OCI-LY1 (cell line): Measurements from ENCODE around the gene EXOSC3.
"Not testable (repeated sequence)": the region's sequence is repeated elsewhere in the genome, so short reads cannot be mapped to it uniquely, and the experiment has no call there.

ENCODE experiments used
- H2AFZ ChIP-seq: fragments of 200-600 bp; sonication (generic), shearing (Covaris generic); 2 replicates; pipeline ENCODE4 v1.6.0; 2014; ENCODE audit warnings: antibody characterized with exemption, mild to moderate bottlenecking, low read length
- H3F3A ChIP-seq: fragments of 200-600 bp; sonication (generic), shearing (Covaris generic); 2 replicates; pipeline ENCODE4 v1.6.0; 2014; ENCODE audit warnings: mild to moderate bottlenecking, antibody characterized with exemption, low read length, moderate library complexity; ENCODE audit not compliant: insufficient read depth
- H3K27ac ChIP-seq: fragments of 200-600 bp; sonication (generic); 2 replicates; pipeline ENCODE4 v1.5.1; 2014; ENCODE audit warnings: low read length, mixed run types, mild to moderate bottlenecking, low read depth; ENCODE audit not compliant: poor library complexity, severe bottlenecking
- H3K27me3 ChIP-seq: fragments of 200-600 bp; sonication (generic); 2 replicates; pipeline ENCODE4 v1.6.0; 2014; ENCODE audit warnings: antibody characterized with exemption, mild to moderate bottlenecking, low read length, moderate library complexity; ENCODE audit not compliant: insufficient read depth
- H3K36me3 ChIP-seq: fragments of 200-600 bp; sonication (generic); 2 replicates; pipeline ENCODE4 v1.6.1; 2014; ENCODE audit warnings: mild to moderate bottlenecking, antibody characterized with exemption, low read length, moderate library complexity, mixed read lengths; ENCODE audit not compliant: insufficient read depth
- H3K4me1 ChIP-seq: fragments of 200-600 bp; sonication (generic); 2 replicates; pipeline ENCODE4 v1.5.1; 2014; ENCODE audit warnings: mild to moderate bottlenecking, low read length, moderate library complexity; ENCODE audit not compliant: insufficient read depth, severe bottlenecking
- H3K4me2 ChIP-seq: fragments of 200-600 bp; sonication (generic), shearing (Covaris generic); 2 replicates; pipeline ENCODE4 v1.6.1; 2014; ENCODE audit warnings: low read length
- H3K4me3 ChIP-seq: fragments of 200-600 bp; sonication (generic); 2 replicates; pipeline ENCODE4 v1.5.1; 2014; ENCODE audit warnings: low read length, low read depth, mild to moderate bottlenecking, mixed read lengths; ENCODE audit not compliant: poor library complexity, severe bottlenecking
- H3K79me2 ChIP-seq: fragments of 200-600 bp; shearing (Covaris generic); 2 replicates; pipeline ENCODE4 v1.6.1; 2016; ENCODE audit warnings: mixed run types, low read length, mixed read lengths; ENCODE audit not compliant: insufficient read depth
- H3K9ac ChIP-seq: fragments of 200-600 bp; sonication (generic), shearing (Covaris generic); 2 replicates; pipeline ENCODE4 v1.6.1; 2014; ENCODE audit warnings: mild to moderate bottlenecking, low read length, mixed read lengths
- H3K9me2 ChIP-seq: fragments of 200-600 bp; sonication (generic), shearing (Covaris generic); 2 replicates; pipeline ENCODE4 v1.6.1; 2014; ENCODE audit warnings: low read depth, mild to moderate bottlenecking, low read length, mixed read lengths
- H3K9me3 ChIP-seq: fragments of 200-600 bp; shearing (Covaris generic); 2 replicates; pipeline ENCODE4 v1.6.1; 2014; ENCODE audit warnings: low read length, mixed read lengths
- H4K20me1 ChIP-seq: fragments of 200-600 bp; sonication (generic), shearing (Covaris generic); 2 replicates; pipeline ENCODE4 v1.6.0; 2016; ENCODE audit warnings: mild to moderate bottlenecking, low read length; ENCODE audit not compliant: insufficient read depth
- CTCF ChIP-seq: fragments of 200-600 bp; sonication (generic), shearing (Covaris generic); IDR thresholded peaks from 2 replicates; pipeline ENCODE4 v1.5.1; 2017; ENCODE audit warnings: mild to moderate bottlenecking, antibody characterized with exemption, low read length, moderate library complexity, mixed read lengths
- EZH2 ChIP-seq: fragments of 200-600 bp; sonication (generic), shearing (Covaris generic); IDR thresholded peaks from 2 replicates; pipeline ENCODE4 v1.8.0; 2017; ENCODE audit warnings: borderline replicate concordance, mixed run types, mild to moderate bottlenecking, antibody characterized with exemption, low read length, moderate library complexity, mixed read lengths

Gene EXOSC3

GRCh38 chr9:37784616-37785483, at the start of gene EXOSC3:
TSS of gene EXOSC3 (minus strand) at chr9:37785064. CDS start at chr9:37785044, 20 bp downstream.
- H3K4me1 ChIP-seq = peaks cover 27% of the 10 kb centered on the region
- H2AFZ ChIP-seq = no peak within 1 kb of the TSS; the same call in 1 of the 2 replicates
- peaks cover 23% of the 10 kb centered on the region for H3K79me2 ChIP-seq
- H3K27me3 ChIP-seq = no peaks in the 10 kb centered on the region
- H3K9ac ChIP-seq = peak within 1 kb of the TSS; percentile 97
- H3K36me3 ChIP-seq = peaks cover 36% of the 10 kb centered on the region
- H3F3A ChIP-seq = no peaks in the 10 kb centered on the region
- H3K9me2 ChIP-seq = no peaks in the 10 kb centered on the region
- H4K20me1 ChIP-seq = no peaks in the 10 kb centered on the region
- no peak for TF ChIP-seq CTCF
- no peak for TF ChIP-seq EZH2
- peak within 1 kb of the TSS; percentile 99 for H3K4me3 ChIP-seq
- H3K27ac ChIP-seq = peak within 1 kb of the TSS; percentile 79
- H3K4me2 ChIP-seq = peak within 1 kb of the TSS; percentile 78
- H3K9me3 ChIP-seq = no peaks in the 10 kb centered on the region

- no peaks in the 10 kb centered on the region for H3K4me1 ChIP-seq
- TF ChIP-seq CTCF = no peak
- TF ChIP-seq EZH2 = no peak
- H3K79me2 ChIP-seq = no peaks in the 10 kb centered on the region
- no peak overlapping the region for H3K4me3 ChIP-seq
- no peak overlapping the region for H3K27ac ChIP-seq
- H3K9me2 ChIP-seq = no peaks in the 10 kb centered on the region
- no peaks in the 10 kb centered on the region for H3K27me3 ChIP-seq
- H3F3A ChIP-seq = no peaks in the 10 kb centered on the region
- no peak overlapping the region for H3K9ac ChIP-seq
- H3K36me3 ChIP-seq = peaks cover 43% of the 10 kb centered on the region
- no peak overlapping the region for H2AFZ ChIP-seq
- no peaks in the 10 kb centered on the region for H4K20me1 ChIP-seq
- H3K9me3 ChIP-seq = no peaks in the 10 kb centered on the region
- no peak overlapping the region for H3K4me2 ChIP-seq
Measured at GRCh38 chr9:37827483-37828165, 42.8 kb upstream of the EXOSC3 start.

- not testable (repeated sequence) for H3K9me2 ChIP-seq, H3K9me3 ChIP-seq, H3K27me3 ChIP-seq, H3F3A ChIP-seq, H4K20me1 ChIP-seq, H3K4me2 ChIP-seq, H3K9ac ChIP-seq, H3K4me1 ChIP-seq, H3K4me3 ChIP-seq, H2AFZ ChIP-seq, H3K27ac ChIP-seq, H3K79me2 ChIP-seq
- peaks cover 57% of the 10 kb centered on the region for H3K36me3 ChIP-seq
Measured at GRCh38 chr9:37825174-37825573, 40.3 kb upstream of the EXOSC3 start.
